GM06990 (cell line): Measurements from ENCODE around the gene APBA3.

ENCODE experiments used
- DNase-seq: peaks from one replicate; pipeline ENCODE4 v3.0.0-alpha.2; 2011; ENCODE audit not compliant: insufficient read length; ENCODE audit errors: extremely low read depth
- H3K27me3 ChIP-seq: replicated peaks from 2 replicates; pipeline ENCODE4 v1.6.0; 2011; ENCODE audit warnings: low read length; ENCODE audit not compliant: control insufficient read depth, insufficient read depth
- H3K36me3 ChIP-seq: 2 replicates; pipeline ENCODE4 v1.5.1; 2011; ENCODE audit warnings: low read length; ENCODE audit not compliant: control insufficient read depth, insufficient read depth
- H3K4me3 ChIP-seq: replicated peaks from 2 replicates; pipeline ENCODE4 v1.5.1; 2011; ENCODE audit warnings: low read depth, mild to moderate bottlenecking, control low read depth, low read length
- TF ChIP-seq, protein P1 (sequence below): IDR thresholded peaks from 2 replicates; pipeline ENCODE4 v1.5.1; 2011; ENCODE audit warnings: low read length, control low read depth, mild to moderate bottlenecking, inconsistent platforms; ENCODE audit not compliant: insufficient read depth, poor library complexity, severe bottlenecking

The APBA3 gene

DNA sequence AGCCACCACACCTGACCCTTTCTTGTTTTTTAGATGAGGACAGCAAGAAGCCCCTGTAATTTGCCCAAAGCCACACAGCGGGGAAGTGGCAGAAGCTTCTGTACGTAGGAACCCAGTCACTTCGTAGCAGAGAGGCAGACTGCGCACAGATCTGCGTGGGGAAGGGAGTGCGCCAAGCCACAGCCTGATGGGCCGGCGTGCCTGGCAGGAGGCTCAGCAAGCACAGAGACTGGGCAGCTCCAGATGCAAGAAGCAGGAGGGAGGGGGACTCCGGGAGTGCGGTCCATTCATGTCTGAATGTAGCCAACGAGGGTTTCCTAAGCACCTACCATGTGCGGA is 53.7 kb downstream of the APBA3 start:
- Histone ChIP-seq H3K27me3 (no peaks in the 10 kb centered on the region; the same call in 1 of the 2 replicates), H3K36me3 (no peaks in the 10 kb centered on the region), H3K4me3 (no peak overlapping the region)
- no peak for DNase-seq
- TF ChIP-seq, protein P1, sequence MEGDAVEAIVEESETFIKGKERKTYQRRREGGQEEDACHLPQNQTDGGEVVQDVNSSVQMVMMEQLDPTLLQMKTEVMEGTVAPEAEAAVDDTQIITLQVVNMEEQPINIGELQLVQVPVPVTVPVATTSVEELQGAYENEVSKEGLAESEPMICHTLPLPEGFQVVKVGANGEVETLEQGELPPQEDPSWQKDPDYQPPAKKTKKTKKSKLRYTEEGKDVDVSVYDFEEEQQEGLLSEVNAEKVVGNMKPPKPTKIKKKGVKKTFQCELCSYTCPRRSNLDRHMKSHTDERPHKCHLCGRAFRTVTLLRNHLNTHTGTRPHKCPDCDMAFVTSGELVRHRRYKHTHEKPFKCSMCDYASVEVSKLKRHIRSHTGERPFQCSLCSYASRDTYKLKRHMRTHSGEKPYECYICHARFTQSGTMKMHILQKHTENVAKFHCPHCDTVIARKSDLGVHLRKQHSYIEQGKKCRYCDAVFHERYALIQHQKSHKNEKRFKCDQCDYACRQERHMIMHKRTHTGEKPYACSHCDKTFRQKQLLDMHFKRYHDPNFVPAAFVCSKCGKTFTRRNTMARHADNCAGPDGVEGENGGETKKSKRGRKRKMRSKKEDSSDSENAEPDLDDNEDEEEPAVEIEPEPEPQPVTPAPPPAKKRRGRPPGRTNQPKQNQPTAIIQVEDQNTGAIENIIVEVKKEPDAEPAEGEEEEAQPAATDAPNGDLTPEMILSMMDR: no peak

DNA sequence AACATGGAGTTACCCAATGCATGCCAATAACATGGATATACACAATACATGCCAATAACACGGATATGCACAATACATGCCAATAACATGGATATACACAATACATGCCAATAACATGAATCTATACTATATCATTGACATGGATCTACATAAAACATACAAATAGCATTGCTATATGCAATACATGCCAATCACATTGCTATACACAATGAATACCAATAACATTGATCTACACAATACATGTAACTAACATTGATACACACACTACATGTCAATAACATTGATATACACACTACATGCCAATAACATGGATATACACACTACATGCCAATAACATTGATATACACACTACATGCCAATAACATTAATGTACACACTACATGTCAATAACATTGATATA is 60.3 kb downstream of the APBA3 start:
- Histone ChIP-seq H3K4me3 (no peak overlapping the region), H3K27me3 (no peaks in the 10 kb centered on the region), H3K36me3 (no peaks in the 10 kb centered on the region)
- no peak for DNase-seq
- TF ChIP-seq, protein P1: no peak
